K562 (cell line): ENCODE results near the gene ANKRD31.

Experiments used
- CHD1 ChIP-seq: fragments of 200-600 bp; sonication (generic); IDR thresholded peaks from one replicate; pipeline ENCODE4 v1.6.1; 2012; ENCODE audit warnings: mild to moderate bottlenecking, moderate library complexity, low read length, inconsistent platforms
- ETS2 ChIP-seq: IDR thresholded peaks from 2 replicates; pipeline ENCODE4 v1.6.1; 2016; ENCODE audit warnings: borderline replicate concordance, missing genetic modification characterization, mild to moderate bottlenecking, moderate library complexity, missing compliant biosample characterization; ENCODE audit not compliant: poor library complexity, severe bottlenecking
- MTA2 ChIP-seq: fragments of 450-650 bp; IDR thresholded peaks from 2 replicates; pipeline ENCODE4 v1.6.1; 2016; ENCODE audit warnings: low read depth
- NR2C2 ChIP-seq, 2 experiments: fragments of 200-800 bp in 1 of 2; sonication (Bioruptor generic) in 1 of 2; sonication (generic) in 1 of 2; formaldehyde crosslinking in 1 of 2; IDR thresholded peaks; 2 replicates each; pipeline versions ENCODE4 v1.6.1 to v1.8.0; 2016 to 2022; ENCODE audit warnings: mild to moderate bottlenecking in 1 of 2, missing compliant biosample characterization in 1 of 2, missing genetic modification characterization in 1 of 2, missing genetic modification reagents in 1 of 2
- POLR2AphosphoS5 ChIP-seq: IDR thresholded peaks from 2 replicates; pipeline ENCODE4 v1.6.1; 2011; ENCODE audit warnings: mild to moderate bottlenecking, low read depth, low read length, moderate library complexity; ENCODE audit not compliant: control insufficient read depth, insufficient read depth
- SIN3A ChIP-seq, 2 experiments: fragments of 150-350 bp in 1 of 2; IDR thresholded peaks; 2 replicates each; pipeline ENCODE4 v1.6.1; 2011 to 2016; ENCODE audit warnings: borderline replicate concordance in 2 of 2, low read depth in 2 of 2, low read length in 2 of 2, mild to moderate bottlenecking in 2 of 2, moderate library complexity in 2 of 2; ENCODE audit not compliant: control insufficient read depth in 1 of 2
- SMARCA5 ChIP-seq: fragments of 450-650 bp; IDR thresholded peaks from 2 replicates; pipeline ENCODE4 v1.6.1; 2016
- TAF15 ChIP-seq: fragments of 200-400 bp; formaldehyde crosslinking; IDR thresholded peaks from 2 replicates; pipeline ENCODE4 v1.6.1; 2017; ENCODE audit warnings: mild to moderate bottlenecking, low read depth, low read length, moderate library complexity
- TF ChIP-seq, protein P1 (sequence below), 2 experiments: fragments of 450-650 bp; formaldehyde crosslinking in 1 of 2; IDR thresholded peaks; 2 replicates each; pipeline versions ENCODE4 v1.4.0 to v1.6.1; 2014 to 2020; ENCODE audit warnings: mild to moderate bottlenecking in 2 of 2, borderline replicate concordance in 1 of 2, low read depth in 1 of 2
- TF ChIP-seq, protein P2 (sequence below): fragments of 250-450 bp; sonication (Bioruptor Pico); IDR thresholded peaks from 2 replicates; pipeline ENCODE4 v1.4.0; 2020; ENCODE audit warnings: mild to moderate bottlenecking, moderate library complexity

DNA sequence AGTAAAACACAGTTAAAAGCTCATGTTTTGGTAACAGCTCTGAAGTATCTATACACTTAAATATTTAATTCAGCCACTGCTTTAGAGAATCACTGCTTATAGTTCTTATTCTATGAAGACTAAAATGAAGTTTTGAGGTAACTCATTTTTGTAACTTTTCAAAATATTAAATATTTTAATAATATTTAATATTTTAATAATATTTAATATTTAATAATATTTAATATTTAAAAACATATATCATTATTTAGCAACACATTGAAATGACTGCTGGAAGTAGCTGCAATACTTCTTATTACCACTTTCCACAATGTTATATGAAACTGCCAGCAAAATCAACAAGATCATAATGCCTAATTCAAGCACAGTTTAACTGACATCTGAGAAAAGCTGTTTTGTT, 165.6 kb downstream of the ANKRD31 start:
- TF ChIP-seq SMARCA5 (no peak), ETS2 (tag) (no peak), SIN3A (IDR thresholded peaks at IDR 0.05; ENCODE audit: borderline replicate concordance in 2 of 2, control insufficient read depth in 1 of 2, low read depth in 2 of 2, low read length in 2 of 2) (no peak), TAF15 (no peak), MTA2 (no peak), POLR2AphosphoS5 (no peak), NR2C2 (CRISPR knock-in tag; IDR thresholded peaks at IDR 0.05) (no peak), NR2C2 (tag; IDR thresholded peaks at IDR 0.05) (no peak), CHD1 (no peak)
- TF ChIP-seq, protein P1, sequence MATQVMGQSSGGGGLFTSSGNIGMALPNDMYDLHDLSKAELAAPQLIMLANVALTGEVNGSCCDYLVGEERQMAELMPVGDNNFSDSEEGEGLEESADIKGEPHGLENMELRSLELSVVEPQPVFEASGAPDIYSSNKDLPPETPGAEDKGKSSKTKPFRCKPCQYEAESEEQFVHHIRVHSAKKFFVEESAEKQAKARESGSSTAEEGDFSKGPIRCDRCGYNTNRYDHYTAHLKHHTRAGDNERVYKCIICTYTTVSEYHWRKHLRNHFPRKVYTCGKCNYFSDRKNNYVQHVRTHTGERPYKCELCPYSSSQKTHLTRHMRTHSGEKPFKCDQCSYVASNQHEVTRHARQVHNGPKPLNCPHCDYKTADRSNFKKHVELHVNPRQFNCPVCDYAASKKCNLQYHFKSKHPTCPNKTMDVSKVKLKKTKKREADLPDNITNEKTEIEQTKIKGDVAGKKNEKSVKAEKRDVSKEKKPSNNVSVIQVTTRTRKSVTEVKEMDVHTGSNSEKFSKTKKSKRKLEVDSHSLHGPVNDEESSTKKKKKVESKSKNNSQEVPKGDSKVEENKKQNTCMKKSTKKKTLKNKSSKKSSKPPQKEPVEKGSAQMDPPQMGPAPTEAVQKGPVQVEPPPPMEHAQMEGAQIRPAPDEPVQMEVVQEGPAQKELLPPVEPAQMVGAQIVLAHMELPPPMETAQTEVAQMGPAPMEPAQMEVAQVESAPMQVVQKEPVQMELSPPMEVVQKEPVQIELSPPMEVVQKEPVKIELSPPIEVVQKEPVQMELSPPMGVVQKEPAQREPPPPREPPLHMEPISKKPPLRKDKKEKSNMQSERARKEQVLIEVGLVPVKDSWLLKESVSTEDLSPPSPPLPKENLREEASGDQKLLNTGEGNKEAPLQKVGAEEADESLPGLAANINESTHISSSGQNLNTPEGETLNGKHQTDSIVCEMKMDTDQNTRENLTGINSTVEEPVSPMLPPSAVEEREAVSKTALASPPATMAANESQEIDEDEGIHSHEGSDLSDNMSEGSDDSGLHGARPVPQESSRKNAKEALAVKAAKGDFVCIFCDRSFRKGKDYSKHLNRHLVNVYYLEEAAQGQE (IDR thresholded peaks at IDR 0.05; ENCODE audit: borderline replicate concordance), result no peak
- TF ChIP-seq, protein P1 (CRISPR knock-in tag; IDR thresholded peaks at IDR 0.05; ENCODE audit: low read depth), result no peak
- TF ChIP-seq, protein P2, sequence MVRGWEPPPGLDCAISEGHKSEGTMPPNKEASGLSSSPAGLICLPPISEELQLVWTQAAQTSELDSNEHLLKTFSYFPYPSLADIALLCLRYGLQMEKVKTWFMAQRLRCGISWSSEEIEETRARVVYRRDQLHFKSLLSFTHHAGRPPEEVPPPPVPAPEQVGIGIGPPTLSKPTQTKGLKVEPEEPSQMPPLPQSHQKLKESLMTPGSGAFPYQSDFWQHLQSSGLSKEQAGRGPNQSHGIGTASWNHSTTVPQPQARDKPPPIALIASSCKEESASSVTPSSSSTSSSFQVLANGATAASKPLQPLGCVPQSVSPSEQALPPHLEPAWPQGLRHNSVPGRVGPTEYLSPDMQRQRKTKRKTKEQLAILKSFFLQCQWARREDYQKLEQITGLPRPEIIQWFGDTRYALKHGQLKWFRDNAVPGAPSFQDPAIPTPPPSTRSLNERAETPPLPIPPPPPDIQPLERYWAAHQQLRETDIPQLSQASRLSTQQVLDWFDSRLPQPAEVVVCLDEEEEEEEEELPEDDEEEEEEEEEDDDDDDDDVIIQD (CRISPR knock-in tag), result no peak
